ENCODE data around the gene RBM42. TPM values are rescaled to one million over a fixed set of nuclear protein-coding genes. Genes with fewer than 3 reads are reported as not detected.
A peak's percentile ranks its signal among the peaks of the same experiment; 100 is the strongest.

RBM42 gene
- total and polyA plus RNA-seq, 9 of the 15 experiments (the other 6 are each of a cell fraction or from before 2014, with no cell fraction given) = 5.7 to 149 (median 32.4) TPM

- TF ChIP-seq REST (IDR thresholded peaks at IDR 0.05; ENCODE audit: borderline replicate concordance) = peak; percentile 21; the same call in 1 of the 2 replicates
- TF ChIP-seq REST (CRISPR knock-in tag; IDR thresholded peaks at IDR 0.05; ENCODE audit: low read depth) = peak; percentile 63; the same call in 1 of the 2 replicates
- TF ChIP-seq TEAD1 (CRISPR knock-in tag; IDR thresholded peaks at IDR 0.05) = peak; percentile 38 to 94; a peak in 2 of 4 replicates
- no peak for TF ChIP-seq RUNX1 (IDR thresholded peaks at IDR 0.05; ENCODE audit: low read depth)
- TF ChIP-seq KLF1 (tag; IDR thresholded peaks at IDR 0.05) = no peak; the same call in 1 of the 2 replicates
- no peak for TF ChIP-seq PREB (CRISPR knock-in tag; IDR thresholded peaks at IDR 0.05)
- no peak for TF ChIP-seq CGGBP1 (CRISPR knock-in tag; IDR thresholded peaks at IDR 0.05)
- TF ChIP-seq RBBP5 (IDR thresholded peaks at IDR 0.05; ENCODE audit: borderline replicate concordance, insufficient read depth, low read length, poor library complexity, severe bottlenecking) = peak; percentile 28
- peak; percentile 96 for TF ChIP-seq ARID4B (CRISPR knock-in tag; IDR thresholded peaks at IDR 0.05)
- TF ChIP-seq MYC (IDR thresholded peaks at IDR 0.05; ENCODE audit: low read depth, low read length) = peak; percentile 94
- TF ChIP-seq MYC (CRISPR knock-in tag; IDR thresholded peaks at IDR 0.05; ENCODE audit: borderline replicate concordance, low read depth) = no peak
- peak; percentile 47; the same call in 1 of the 2 replicates for TF ChIP-seq DPF2 (IDR thresholded peaks at IDR 0.05)
Measured at GRCh38 chr19:35643255-35644205, 14.7 kb downstream of the RBM42 start (continued).

Measured in K562 (cell line).